GM12878 (cell line): ENCODE data around the gene SLC35G2. TPM values are rescaled to one million over a fixed set of nuclear protein-coding genes. Genes with fewer than 3 reads are reported as not detected.

Experiments used
- ATF7 ChIP-seq: fragments of 450-650 bp; IDR thresholded peaks from 2 replicates; pipeline ENCODE4 v1.6.1; 2016; ENCODE audit warnings: low read depth, mild to moderate bottlenecking
- CBX3 ChIP-seq: fragments of 200-600 bp; sonication (generic); IDR thresholded peaks from 2 replicates; pipeline ENCODE4 v1.6.1; 2016; ENCODE audit warnings: low read depth, borderline replicate concordance
- CEBPB ChIP-seq, 2 experiments: fragments of 150-350 bp in 1 of 2; IDR thresholded peaks; 2 replicates each; pipeline ENCODE4 v1.6.1; 2012 to 2014; ENCODE audit warnings: low read depth in 2 of 2, low read length in 2 of 2, borderline replicate concordance in 1 of 2, inconsistent platforms in 1 of 2
- EED ChIP-seq: sonication (generic); IDR thresholded peaks from 2 replicates; pipeline ENCODE4 v1.6.1; 2016; ENCODE audit warnings: antibody characterized with exemption, low read depth
- FOS ChIP-seq: IDR thresholded peaks from 3 replicates; pipeline ENCODE4 v1.6.1; 2011; ENCODE audit warnings: borderline replicate concordance; ENCODE audit not compliant: insufficient read length; ENCODE audit errors: extremely low read depth
- GABPA ChIP-seq: IDR thresholded peaks from 2 replicates; pipeline ENCODE4 v1.6.1; 2014; ENCODE audit warnings: antibody characterized with exemption, low read depth, mild to moderate bottlenecking, inconsistent platforms
- HDGF ChIP-seq: fragments of 450-650 bp; IDR thresholded peaks from 2 replicates; pipeline ENCODE4 v1.6.1; 2016; ENCODE audit warnings: antibody characterized with exemption
- KLF5 ChIP-seq: fragments of 450-650 bp; IDR thresholded peaks from 2 replicates; pipeline ENCODE4 v1.6.1; 2014; ENCODE audit warnings: mild to moderate bottlenecking; ENCODE audit not compliant: partially characterized antibody
- LARP7 ChIP-seq: fragments of 450-650 bp; IDR thresholded peaks from 2 replicates; pipeline ENCODE4 v1.6.1; 2017; ENCODE audit warnings: mild to moderate bottlenecking
- MLLT1 ChIP-seq: fragments of 450-650 bp; IDR thresholded peaks from 2 replicates; pipeline ENCODE4 v1.6.1; 2016; ENCODE audit warnings: mild to moderate bottlenecking
- MTA2 ChIP-seq: fragments of 450-650 bp; IDR thresholded peaks from 2 replicates; pipeline ENCODE4 v1.6.1; 2016; ENCODE audit warnings: low read depth, mild to moderate bottlenecking, moderate library complexity
- MYC ChIP-seq: IDR thresholded peaks from 2 replicates; pipeline ENCODE4 v1.6.1; 2011; ENCODE audit warnings: mild to moderate bottlenecking, low read length, moderate library complexity, inconsistent platforms; ENCODE audit not compliant: insufficient read depth, insufficient replicate concordance, insufficient read length, severe bottlenecking
- NR2C1 ChIP-seq: fragments of 450-650 bp; IDR thresholded peaks from 2 replicates; pipeline ENCODE4 v1.6.1; 2017; ENCODE audit warnings: antibody characterized with exemption, mild to moderate bottlenecking, moderate library complexity
- POLR2AphosphoS2 ChIP-seq: IDR thresholded peaks from 2 replicates; pipeline ENCODE4 v1.6.1; 2011; ENCODE audit warnings: low read depth, mild to moderate bottlenecking, low read length, improper control_type of control experiment, moderate library complexity
- RELB ChIP-seq: fragments of 450-650 bp; IDR thresholded peaks from 2 replicates; pipeline ENCODE4 v1.6.1; 2017; ENCODE audit warnings: low read depth, mild to moderate bottlenecking, moderate library complexity
- RFX5 ChIP-seq: IDR thresholded peaks from 2 replicates; pipeline ENCODE4 v1.6.1; 2011; ENCODE audit warnings: low read depth, low read length, improper control_type of control experiment
- SIN3A ChIP-seq: IDR thresholded peaks from 2 replicates; pipeline ENCODE4 v1.6.1; 2012; ENCODE audit warnings: low read depth, low read length, improper control_type of control experiment
- SMC3 ChIP-seq: IDR thresholded peaks from 2 replicates; pipeline ENCODE4 v1.6.1; 2011; ENCODE audit warnings: low read length, improper control_type of control experiment, borderline replicate concordance
- TBL1XR1 ChIP-seq: IDR thresholded peaks from 2 replicates; pipeline ENCODE4 v1.6.1; 2012; ENCODE audit warnings: low read depth, low read length, improper control_type of control experiment
- ZBTB11 ChIP-seq: fragments of 450-650 bp; formaldehyde crosslinking; IDR thresholded peaks from 2 replicates; pipeline ENCODE4 v1.5.0; 2022; ENCODE audit warnings: mild to moderate bottlenecking, missing genetic modification characterization
- ZBTB4 ChIP-seq: fragments of 450-650 bp; formaldehyde crosslinking; IDR thresholded peaks from 2 replicates; pipeline ENCODE4 v1.4.0; 2022; ENCODE audit warnings: mild to moderate bottlenecking, moderate library complexity
- polyA plus RNA-seq, 11 experiments: library from polyadenylated mRNA; depleted of rRNA in 4 of 11; unstranded in 6 of 11; stranded (reverse) in 5 of 11; fragments of >200 nt; fragmentation: Nextera tagmentation in 4 of 11; fragmentation: Illumina TruSeq in 1 of 11; extraction: Ambion mirVana in 4 of 11; extraction: Trizol in 1 of 11; gene quantifications; 1 replicate in 1 of 11; 2 replicates in 10 of 11; pipeline versions ENCODE4 v1.2.1 to v1.2.3, GENCODE V29; 2011 to 2016; ENCODE audit warnings: inconsistent platforms in 2 of 11, missing spikeins in 2 of 11, low read depth in 1 of 11
- total RNA-seq, 4 experiments: library from RNA; depleted of rRNA in 3 of 4; stranded (reverse); fragments of >200 nt in 3 of 4; fragmentation: Illumina TruSeq in 1 of 4; extraction: Trizol in 1 of 4; gene quantifications; 2 replicates each; pipeline versions ENCODE4 v1.2.1 to v1.2.3, GENCODE V29; 2013 to 2021

SLC35G2 gene
- total and polyA plus RNA-seq, 10 of the 15 experiments (the other 5 are each of a cell fraction or from before 2014, with no cell fraction given), result 0.11 to 1.9 (median 0.27) TPM

GRCh38 chr3:136861890-136862616 is 43.1 kb downstream of the SLC35G2 start, which contains the start of gene NCK1 (continued):
- TF ChIP-seq ZBTB11 (CRISPR knock-in tag) (no peak), NR2C1 (no peak), LARP7 (peak; percentile 69), CBX3 (no peak), RFX5 (peak; percentile 46; the same call in 1 of the 2 replicates), POLR2AphosphoS2 (peak; percentile 75), MYC (peak; percentile 80), TBL1XR1 (0 out of 2 replicates have a peak, but pooled peaks have one; percentile 14), MLLT1 (peak; percentile 24; the same call in 1 of the 2 replicates), RELB (no peak), CEBPB (IDR thresholded peaks at IDR 0.05; ENCODE audit: borderline replicate concordance in 1 of 2, low read depth in 2 of 2, low read length in 2 of 2) (no peak), KLF5 (no peak), ZBTB4 (CRISPR knock-in tag) (no peak), EED (peak; percentile 24; the same call in 1 of the 2 replicates), GABPA (peak; percentile 42), FOS (peak; percentile 26), ATF7 (no peak), SIN3A (peak; percentile 31; the same call in 1 of the 2 replicates), HDGF (peak; percentile 87), SMC3 (no peak), MTA2 (no peak)
